Loucy (cell line): Measurements from ENCODE around the gene NPTN.

ENCODE experiments used
- CTCF ChIP-seq: fragments of 200-600 bp; sonication (generic); conservative IDR thresholded peaks from 2 replicates; pipeline ENCODE4 v1.5.1; 2014; ENCODE audit warnings: mild to moderate bottlenecking, antibody characterized with exemption, low read length
- EZH2phosphoT487 ChIP-seq: fragments of 200-600 bp; IDR thresholded peaks from 2 replicates; pipeline ENCODE4 v1.6.1; 2018; ENCODE audit warnings: antibody characterized with exemption, mild to moderate bottlenecking, moderate library complexity, borderline replicate concordance

GRCh38 chr15:73600413-73601335, 32.5 kb downstream of the NPTN start:
- TF ChIP-seq CTCF (no peak), EZH2phosphoT487 (no peak)
